Measurements from ENCODE around the gene DMD. TPM values are rescaled to one million over a fixed set of nuclear protein-coding genes. Genes with fewer than 3 reads are reported as not detected.

DMD gene
- total RNA-seq, 3 donors from 2014 or later (not counting 1 experiment from before 2014, with no cell fraction given) = not detected

- TF ChIP-seq CTCF (IDR thresholded peaks at IDR 0.05) = no peak
- no peak for DNase-seq
- H3K27me3 Mint-ChIP-seq (ENCODE audit: low read depth in 2 of 2) = no peaks in the 10 kb centered on the region
- no peaks in the 10 kb centered on the region for H3K36me3 Mint-ChIP-seq
- no peaks in the 10 kb centered on the region for H3K36me3 ChIP-seq (ENCODE audit: control insufficient read depth, insufficient read depth, low read length)
- H3K4me1 ChIP-seq (ENCODE audit: control insufficient read depth, insufficient read depth, low read length) = no peaks in the 10 kb centered on the region
- H3K9me3 ChIP-seq (ENCODE audit: control insufficient read depth, insufficient read depth, low read length) = no peaks in the 10 kb centered on the region
- intact Hi-C loops (cut with micrococcal nuclease) = no loop called here
- H3K27me3 ChIP-seq (ENCODE audit: control insufficient read depth, insufficient read depth, low read length) = no peaks in the 10 kb centered on the region
- H3K9me3 Mint-ChIP-seq = no peaks in the 10 kb centered on the region
- no peaks in the 10 kb centered on the region for H3K4me1 Mint-ChIP-seq
- H3K4me3 Mint-ChIP-seq = no peak overlapping the region
- no peak for ATAC-seq
- no peak overlapping the region for H3K27ac ChIP-seq (ENCODE audit: low read length)
- no peak overlapping the region for H3K4me3 ChIP-seq (ENCODE audit: low read length)
- H3K27ac Mint-ChIP-seq = no peak overlapping the region
- 75% methylated on average over 3 of the region's 4 CpGs for WGBS (ENCODE audit: insufficient coverage)
Measured at GRCh38 chrX:32985544-32985943, 225.8 kb downstream of the DMD start.

GRCh38 chrX:32966821-32967355, 244.5 kb downstream of the DMD start:
- no peak for ATAC-seq
- H3K4me3 Mint-ChIP-seq = no peak overlapping the region
- no peak overlapping the region for H3K27ac Mint-ChIP-seq
- H3K27ac ChIP-seq (ENCODE audit: low read length) = no peak overlapping the region
- H3K9me3 Mint-ChIP-seq = peaks cover 3 to 12% of the 10 kb centered on the region in 2 donors
- H3K4me3 ChIP-seq (ENCODE audit: low read length) = no peak overlapping the region
- intact Hi-C loops (cut with micrococcal nuclease) = no loop called here
- no peaks in the 10 kb centered on the region for H3K9me3 ChIP-seq (ENCODE audit: control insufficient read depth, insufficient read depth, low read length)
- H3K36me3 ChIP-seq (ENCODE audit: control insufficient read depth, insufficient read depth, low read length) = no peaks in the 10 kb centered on the region
- H3K4me1 ChIP-seq (ENCODE audit: control insufficient read depth, insufficient read depth, low read length) = no peaks in the 10 kb centered on the region
- DNase-seq = no peak
- 77% methylated on average over 2 of the region's 2 CpGs for WGBS (ENCODE audit: insufficient coverage)
- H3K27me3 ChIP-seq (ENCODE audit: control insufficient read depth, insufficient read depth, low read length) = no peaks in the 10 kb centered on the region
- no peaks in the 10 kb centered on the region for H3K4me1 Mint-ChIP-seq
- H3K27me3 Mint-ChIP-seq (ENCODE audit: low read depth in 2 of 2) = no peaks in the 10 kb centered on the region
- no peak for TF ChIP-seq CTCF (IDR thresholded peaks at IDR 0.05)
- H3K36me3 Mint-ChIP-seq = no peaks in the 10 kb centered on the region

- no peak overlapping the region for H3K27ac Mint-ChIP-seq
- DNase-seq (no peak), ATAC-seq (no peak)
- Histone ChIP-seq H3K27ac (ENCODE audit: low read length) (no peak overlapping the region), H3K36me3 (ENCODE audit: control insufficient read depth, insufficient read depth, low read length) (no peaks in the 10 kb centered on the region), H3K9me3 (ENCODE audit: control insufficient read depth, insufficient read depth, low read length) (no peaks in the 10 kb centered on the region), H3K27me3 (ENCODE audit: control insufficient read depth, insufficient read depth, low read length) (no peaks in the 10 kb centered on the region), H3K4me3 (ENCODE audit: low read length) (no peak overlapping the region), H3K4me1 (ENCODE audit: control insufficient read depth, insufficient read depth, low read length) (no peaks in the 10 kb centered on the region)
- peaks cover 2 to 3% of the 10 kb centered on the region in 2 donors for H3K9me3 Mint-ChIP-seq
- H3K27me3 Mint-ChIP-seq (ENCODE audit: low read depth in 2 of 2) = no peaks in the 10 kb centered on the region
- 72% methylated on average over 2 of the region's 3 CpGs for WGBS (ENCODE audit: insufficient coverage)
- no peak for TF ChIP-seq CTCF (IDR thresholded peaks at IDR 0.05)
- no peak overlapping the region for H3K4me3 Mint-ChIP-seq
- intact Hi-C loops (cut with micrococcal nuclease) = no loop called here
- H3K36me3 Mint-ChIP-seq = no peaks in the 10 kb centered on the region
- no peaks in the 10 kb centered on the region for H3K4me1 Mint-ChIP-seq
Measured at GRCh38 chrX:32954125-32954524, 257.2 kb downstream of the DMD start.

- Histone ChIP-seq H3K4me3 (ENCODE audit: low read length) (no peak overlapping the region), H3K27ac (ENCODE audit: low read length) (no peak overlapping the region), H3K36me3 (ENCODE audit: control insufficient read depth, insufficient read depth, low read length) (no peaks in the 10 kb centered on the region), H3K4me1 (ENCODE audit: control insufficient read depth, insufficient read depth, low read length) (no peaks in the 10 kb centered on the region), H3K27me3 (ENCODE audit: control insufficient read depth, insufficient read depth, low read length) (no peaks in the 10 kb centered on the region), H3K9me3 (ENCODE audit: control insufficient read depth, insufficient read depth, low read length) (no peaks in the 10 kb centered on the region)
- Mint-ChIP-seq H3K4me1 (no peaks in the 10 kb centered on the region), H3K36me3 (no peaks in the 10 kb centered on the region), H3K4me3 (no peak overlapping the region), H3K27ac (no peak overlapping the region), H3K9me3 (no peaks in the 10 kb centered on the region), H3K27me3 (ENCODE audit: low read depth in 2 of 2) (no peaks in the 10 kb centered on the region)
- ATAC-seq (no peak), DNase-seq (no peak)
- intact Hi-C loops (cut with micrococcal nuclease) = no loop called here
- TF ChIP-seq CTCF (IDR thresholded peaks at IDR 0.05) = no peak
- 67% methylated on average over 1 of the region's 2 CpGs for WGBS (ENCODE audit: insufficient coverage)
Measured at GRCh38 chrX:32948130-32948529, 263.2 kb downstream of the DMD start.

Measured in natural killer cell (primary cell).